GM12878 (cell line): ENCODE data around the gene ARCN1. TPM values are rescaled to one million over a fixed set of nuclear protein-coding genes. Genes with fewer than 3 reads are reported as not detected.

Experiments
- ATAC-seq: fragments of 200-7000 bp; cut with Tn5 transposase; 3 replicates; pipeline ENCODE4 v1.9.1; 2020; ENCODE audit warnings: mild to moderate bottlenecking, moderate library complexity
- BruUV-seq: library from RNA; stranded (reverse); fragments of 400-500 nt; replicated peaks from 2 replicates; lab custom pipeline; 2021; lab: Mats Ljungman, UMichigan
- CTCF ChIA-PET: fragments of 300-600 bp; sonication (Branson Sonifier 250); formaldehyde crosslinking; extraction: SDS; loops from one replicate; lab custom pipeline; 2021; ENCODE audit warnings: inconsistent platforms; lab: Yijun Ruan, JAX
- POLR2A ChIA-PET: fragments of 350-600 bp; formaldehyde crosslinking; extraction: SDS; loops from one replicate; lab custom pipeline; 2021; ENCODE audit warnings: inconsistent platforms; lab: Charles Lee
- RAD21 ChIA-PET: fragments of 300-600 bp; sonication (Branson Sonifier 250); formaldehyde crosslinking; loops from one replicate; lab custom pipeline; 2023; ENCODE audit warnings: antibody characterized with exemption; ENCODE audit not compliant: unreplicated experiment; lab: Charles Lee
- SMC1A ChIA-PET: fragments of 300-600 bp; sonication (Branson Sonifier 250); formaldehyde crosslinking; loops from one replicate; lab custom pipeline; 2023; ENCODE audit not compliant: unreplicated experiment, uncharacterized antibody; lab: Charles Lee
- DNase-seq: peaks from one replicate; pipeline ENCODE4 v3.0.0-alpha.2; 2011; ENCODE audit warnings: low read depth, low spot score
- FAIRE-seq: peaks from 3 replicates; lab custom pipeline; 2011; peaks lifted over from hg19 to GRCh38; lab: Jason Lieb, UNC
- H2AFZ ChIP-seq: 2 replicates; pipeline ENCODE4 v1.6.0; 2011; ENCODE audit warnings: low read depth, low read length, control low read depth; ENCODE audit not compliant: control insufficient read depth
- H3K27ac ChIP-seq: 2 replicates; pipeline ENCODE4 v1.5.1; 2011; ENCODE audit warnings: control low read depth; ENCODE audit not compliant: control insufficient read depth, insufficient read depth
- H3K27me3 ChIP-seq, 2 experiments: replicated peaks in 1 of 2; 2 replicates each; pipeline versions ENCODE4 v1.6.0 to v1.6.1; 2011; ENCODE audit warnings: low read length in 1 of 2; ENCODE audit not compliant: control insufficient read depth in 2 of 2, insufficient read depth in 2 of 2
- H3K36me3 ChIP-seq, 2 experiments: 2 replicates each; pipeline ENCODE4 v1.5.1; 2011; ENCODE audit warnings: low read length in 1 of 2; ENCODE audit not compliant: control insufficient read depth in 2 of 2, insufficient read depth in 2 of 2
- H3K4me1 ChIP-seq: 2 replicates; pipeline ENCODE4 v1.6.1; 2011; ENCODE audit warnings: mild to moderate bottlenecking, low read length, moderate library complexity, mixed read lengths; ENCODE audit not compliant: control insufficient read depth, insufficient read depth
- H3K4me2 ChIP-seq: 2 replicates; pipeline ENCODE4 v1.6.0; 2011; ENCODE audit warnings: control low read depth; ENCODE audit not compliant: control insufficient read depth, insufficient read depth
- H3K4me3 ChIP-seq: fragments of 200-600 bp; sonication (generic); 2 replicates; pipeline ENCODE4 v1.5.1; 2016
- H3K79me2 ChIP-seq: 2 replicates; pipeline ENCODE4 v1.6.0; 2011; ENCODE audit warnings: low read length; ENCODE audit not compliant: control insufficient read depth, insufficient read depth
- H3K9ac ChIP-seq: 2 replicates; pipeline ENCODE4 v1.8.0; 2011; ENCODE audit warnings: low read length, control low read depth, mixed read lengths; ENCODE audit not compliant: control insufficient read depth, insufficient read depth
- H3K9me3 ChIP-seq: replicated peaks from 3 replicates; pipeline ENCODE4 v1.5.1; 2011; ENCODE audit warnings: mild to moderate bottlenecking, low read length; ENCODE audit not compliant: control insufficient read depth, insufficient read depth
- H4K20me1 ChIP-seq: 2 replicates; pipeline ENCODE4 v1.6.0; 2011; ENCODE audit not compliant: control insufficient read depth, insufficient read depth
- ATF7 ChIP-seq: fragments of 450-650 bp; IDR thresholded peaks from 2 replicates; pipeline ENCODE4 v1.6.1; 2016; ENCODE audit warnings: low read depth, mild to moderate bottlenecking
- BCL11A ChIP-seq: IDR thresholded peaks from 2 replicates; pipeline ENCODE4 v1.6.1; 2011; ENCODE audit warnings: low read depth, low read length
- BRCA1 ChIP-seq: IDR thresholded peaks from 2 replicates; pipeline ENCODE4 v1.6.1; 2011; ENCODE audit warnings: low read depth, low read length, improper control_type of control experiment
- CBFB ChIP-seq: IDR thresholded peaks from 2 replicates; pipeline ENCODE4 v1.6.1; 2016; ENCODE audit warnings: antibody characterized with exemption, low read depth
- IKZF1 ChIP-seq: fragments of 450-650 bp; conservative IDR thresholded peaks from 2 replicates; pipeline ENCODE4 v1.6.1; 2017; ENCODE audit warnings: antibody characterized with exemption, mild to moderate bottlenecking
- NFIC ChIP-seq: IDR thresholded peaks from 2 replicates; pipeline ENCODE4 v1.6.1; 2012; ENCODE audit warnings: low read depth, mild to moderate bottlenecking, inconsistent platforms, low read length, moderate library complexity
- SRF ChIP-seq, 2 experiments: IDR thresholded peaks; 2 replicates each; pipeline ENCODE4 v1.6.1; 2011; ENCODE audit warnings: low read depth in 2 of 2, low read length in 2 of 2, mild to moderate bottlenecking in 1 of 2, moderate library complexity in 1 of 2
- YY1 ChIP-seq: IDR thresholded peaks from 2 replicates; pipeline ENCODE4 v1.6.1; 2011; ENCODE audit warnings: low read depth, mild to moderate bottlenecking, low read length
- ZSCAN29 ChIP-seq: fragments of 450-650 bp; IDR thresholded peaks from 2 replicates; pipeline ENCODE4 v1.6.1; 2017; ENCODE audit warnings: mild to moderate bottlenecking, moderate library complexity
- WGBS: methylation state at CpG from one replicate; pipeline ENCODE4 v1.1.6; 2016; ENCODE audit warnings: low lambda C conversion rate; ENCODE audit not compliant: insufficient replicate concordance, insufficient coverage; ENCODE audit errors: missing lambda C conversion rate; 5-methylcytosine and 5-hydroxymethylcytosine counted together
- in situ Hi-C: fragments of 300-500 bp; cut with MboI; formaldehyde crosslinking; loops from 9 replicates; pipeline ENCODE4 v1.14.3; 2018; ENCODE audit warnings: mixed read lengths
- intact Hi-C: fragments of 100-400 bp; cut with micrococcal nuclease; formaldehyde crosslinking; loops from one replicate; pipeline ENCODE4 v1.14.2; 2022; ENCODE audit not compliant: unreplicated experiment
- polyA plus RNA-seq, 11 experiments: library from polyadenylated mRNA; depleted of rRNA in 4 of 11; unstranded in 6 of 11; stranded (reverse) in 5 of 11; fragments of >200 nt; fragmentation: Nextera tagmentation in 4 of 11; fragmentation: Illumina TruSeq in 1 of 11; extraction: Ambion mirVana in 4 of 11; extraction: Trizol in 1 of 11; gene quantifications; 1 replicate in 1 of 11; 2 replicates in 10 of 11; pipeline versions ENCODE4 v1.2.1 to v1.2.3, GENCODE V29; 2011 to 2016; ENCODE audit warnings: inconsistent platforms in 2 of 11, missing spikeins in 2 of 11, low read depth in 1 of 11
- total RNA-seq, 4 experiments: library from RNA; depleted of rRNA in 3 of 4; stranded (reverse); fragments of >200 nt in 3 of 4; fragmentation: Illumina TruSeq in 1 of 4; extraction: Trizol in 1 of 4; gene quantifications; 2 replicates each; pipeline versions ENCODE4 v1.2.1 to v1.2.3, GENCODE V29; 2013 to 2021
- TF ChIP-seq, protein P1 (sequence below): IDR thresholded peaks from 2 replicates; pipeline ENCODE4 v1.6.1; 2012; ENCODE audit warnings: low read depth, low read length, improper control_type of control experiment
- TF ChIP-seq, protein P2 (sequence below): fragments of 450-650 bp; IDR thresholded peaks from 2 replicates; pipeline ENCODE4 v1.6.1; 2014; ENCODE audit warnings: mild to moderate bottlenecking

Gene ARCN1
- total and polyA plus RNA-seq, 10 of the 15 experiments (the other 5 are each of a cell fraction or from before 2014, with no cell fraction given), result 33.3 to 172 (median 106) TPM

DNA sequence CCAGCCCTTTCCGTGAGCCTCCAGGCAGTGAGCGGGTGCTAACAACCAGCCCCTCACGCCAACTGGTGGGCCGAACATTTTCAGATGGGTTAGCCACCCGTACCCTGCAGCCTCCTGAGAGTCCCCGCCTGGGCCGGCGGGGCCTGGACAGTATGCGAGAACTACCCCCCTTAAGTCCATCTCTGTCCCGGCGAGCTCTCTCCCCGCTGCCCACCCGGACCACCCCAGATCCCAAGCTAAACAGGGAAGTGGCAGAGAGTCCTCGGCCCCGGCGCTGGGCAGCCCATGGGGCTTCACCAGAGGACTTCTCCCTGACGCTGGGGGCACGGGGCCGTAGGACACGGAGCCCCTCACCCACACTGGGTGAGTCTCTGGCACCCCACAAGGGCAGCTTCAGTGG, 55.8 kb downstream of the ARCN1 start:
- no peak for TF ChIP-seq NFIC
- TF ChIP-seq ATF7, result no peak
- TF ChIP-seq, protein P1, sequence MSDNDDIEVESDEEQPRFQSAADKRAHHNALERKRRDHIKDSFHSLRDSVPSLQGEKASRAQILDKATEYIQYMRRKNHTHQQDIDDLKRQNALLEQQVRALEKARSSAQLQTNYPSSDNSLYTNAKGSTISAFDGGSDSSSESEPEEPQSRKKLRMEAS, result no peak
- TF ChIP-seq YY1, result no peak
- no peak for TF ChIP-seq BRCA1
- no peaks in the 10 kb centered on the region for H4K20me1 ChIP-seq
- POLR2A ChIA-PET, result no interaction called here
- no peak overlapping the region for H2AFZ ChIP-seq
- no peak overlapping the region for H3K27ac ChIP-seq
- intact Hi-C loops (no loop called here), in situ Hi-C loops (no loop called here)
- no peaks in the 10 kb centered on the region for H3K4me1 ChIP-seq
- H3K36me3 ChIP-seq, result no peaks in the 10 kb centered on the region
- no peaks in the 10 kb centered on the region for H3K79me2 ChIP-seq
- CTCF ChIA-PET, result interaction anchor here (0.6 to 1.3 kb wide), 2 partner anchors 16 to 19 kb away, joined by 3 read pairs; no protein-coding TSS in a partner anchor
- H3K27me3 ChIP-seq, result peaks cover 0 to 7% of the 10 kb centered on the region in 2 experiments; a peak in 2 of 4 replicates
- H3K4me3 ChIP-seq, result no peak overlapping the region
- BruUV-seq, result no TSS peak
- no peak for ATAC-seq
- DNase-seq, result no peak
- no peak overlapping the region for H3K9ac ChIP-seq
- FAIRE-seq, result no peak
- SMC1A ChIA-PET, result no interaction called here
- H3K9me3 ChIP-seq, result no peaks in the 10 kb centered on the region
- no peak overlapping the region for H3K4me2 ChIP-seq
- RAD21 ChIA-PET, result no interaction called here
- 55% methylated on average over 20 of the region's 20 CpGs for WGBS

DNA sequence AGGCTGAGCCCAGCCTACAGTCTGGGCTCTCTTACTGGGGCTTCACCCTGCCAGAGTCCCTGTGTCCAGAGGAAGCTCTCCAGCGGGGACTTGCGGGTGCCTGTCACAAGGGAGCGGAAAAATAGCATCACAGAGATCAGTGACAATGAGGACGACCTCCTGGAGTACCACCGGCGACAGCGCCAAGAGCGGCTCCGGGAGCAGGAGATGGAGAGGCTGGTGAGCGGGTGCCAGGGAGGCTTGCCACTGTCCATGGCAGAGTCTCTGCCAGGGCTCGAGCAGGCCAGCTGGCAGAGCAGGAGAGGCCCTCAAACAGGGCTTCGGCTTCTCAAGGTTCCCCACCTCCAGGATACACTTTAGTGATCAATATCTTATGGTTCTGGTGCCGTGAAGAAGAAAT, 56.2 kb downstream of the ARCN1 start:
- Histone ChIP-seq H4K20me1 (no peaks in the 10 kb centered on the region), H3K9ac (no peak overlapping the region), H3K9me3 (no peaks in the 10 kb centered on the region), H2AFZ (no peak overlapping the region), H3K79me2 (no peaks in the 10 kb centered on the region), H3K4me1 (no peaks in the 10 kb centered on the region), H3K4me3 (no peak overlapping the region), H3K4me2 (no peak overlapping the region), H3K36me3 (no peaks in the 10 kb centered on the region), H3K27ac (no peak overlapping the region), H3K27me3 (peaks cover 0 to 7% of the 10 kb centered on the region in 2 experiments; a peak in 2 of 4 replicates)
- ChIA-PET CTCF (interaction anchor here (1.3 kb wide), 2 partner anchors 17 to 19 kb away, joined by 3 read pairs; no protein-coding TSS in a partner anchor), POLR2A (no interaction called here), SMC1A (no interaction called here), RAD21 (no interaction called here)
- TF ChIP-seq ZSCAN29 (no peak), BCL11A (no peak), IKZF1 (no peak), CBFB (no peak), SRF (IDR thresholded peaks at IDR 0.05; ENCODE audit: low read depth in 2 of 2, low read length in 2 of 2) (no peak)
- TF ChIP-seq, protein P2, sequence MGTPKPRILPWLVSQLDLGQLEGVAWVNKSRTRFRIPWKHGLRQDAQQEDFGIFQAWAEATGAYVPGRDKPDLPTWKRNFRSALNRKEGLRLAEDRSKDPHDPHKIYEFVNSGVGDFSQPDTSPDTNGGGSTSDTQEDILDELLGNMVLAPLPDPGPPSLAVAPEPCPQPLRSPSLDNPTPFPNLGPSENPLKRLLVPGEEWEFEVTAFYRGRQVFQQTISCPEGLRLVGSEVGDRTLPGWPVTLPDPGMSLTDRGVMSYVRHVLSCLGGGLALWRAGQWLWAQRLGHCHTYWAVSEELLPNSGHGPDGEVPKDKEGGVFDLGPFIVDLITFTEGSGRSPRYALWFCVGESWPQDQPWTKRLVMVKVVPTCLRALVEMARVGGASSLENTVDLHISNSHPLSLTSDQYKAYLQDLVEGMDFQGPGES, result no peak
- no peak for ATAC-seq
- WGBS, result 45% methylated on average over 13 of the region's 13 CpGs
- intact Hi-C loops (no loop called here), in situ Hi-C loops (no loop called here)
- no peak for FAIRE-seq
- no TSS peak for BruUV-seq
- no peak for DNase-seq
